Osteocyte (in vitro differentiated cells): ENCODE data around the gene TBCE. TPM values are rescaled to one million over a fixed set of nuclear protein-coding genes. Genes with fewer than 3 reads are reported as not detected.

Experiments used
- DNase-seq: peaks from one replicate; pipeline ENCODE4 v3.0.0; 2021; ENCODE audit warnings: mixed read lengths; ENCODE audit not compliant: unreplicated experiment; ENCODE audit errors: extremely low spot score
- H3K27ac Mint-ChIP-seq: one replicate; pipeline ENCODE4 v1.8.0; 2021; ENCODE audit warnings: mild to moderate bottlenecking, mixed read lengths; ENCODE audit not compliant: unreplicated experiment
- H3K27me3 Mint-ChIP-seq: one replicate; pipeline ENCODE4 v1.8.0; 2021; ENCODE audit warnings: mixed read lengths; ENCODE audit not compliant: unreplicated experiment
- H3K36me3 Mint-ChIP-seq: one replicate; pipeline ENCODE4 v1.8.0; 2021; ENCODE audit warnings: mixed read lengths; ENCODE audit not compliant: unreplicated experiment
- H3K4me1 Mint-ChIP-seq: one replicate; pipeline ENCODE4 v1.8.0; 2021; ENCODE audit warnings: mixed read lengths; ENCODE audit not compliant: unreplicated experiment
- H3K4me3 Mint-ChIP-seq: one replicate; pipeline ENCODE4 v1.8.0; 2021; ENCODE audit warnings: mild to moderate bottlenecking, moderate library complexity, mixed read lengths; ENCODE audit not compliant: unreplicated experiment
- H3K9me3 Mint-ChIP-seq: one replicate; pipeline ENCODE4 v1.8.0; 2021; ENCODE audit warnings: mixed read lengths; ENCODE audit not compliant: unreplicated experiment
- total RNA-seq: library from RNA; stranded (reverse); gene quantifications from 2 replicates; pipeline ENCODE4 v1.2.1, GENCODE V29; 2021
- TF ChIP-seq, protein P1 (sequence below): fragments of 200-600 bp; sonication (generic); IDR thresholded peaks from 2 replicates; pipeline ENCODE4 v1.5.0; 2021; ENCODE audit warnings: antibody characterized with exemption, mild to moderate bottlenecking, moderate library complexity

The TBCE gene
- total RNA-seq, 1 donor from 2014 or later, result 30.3 TPM

DNA sequence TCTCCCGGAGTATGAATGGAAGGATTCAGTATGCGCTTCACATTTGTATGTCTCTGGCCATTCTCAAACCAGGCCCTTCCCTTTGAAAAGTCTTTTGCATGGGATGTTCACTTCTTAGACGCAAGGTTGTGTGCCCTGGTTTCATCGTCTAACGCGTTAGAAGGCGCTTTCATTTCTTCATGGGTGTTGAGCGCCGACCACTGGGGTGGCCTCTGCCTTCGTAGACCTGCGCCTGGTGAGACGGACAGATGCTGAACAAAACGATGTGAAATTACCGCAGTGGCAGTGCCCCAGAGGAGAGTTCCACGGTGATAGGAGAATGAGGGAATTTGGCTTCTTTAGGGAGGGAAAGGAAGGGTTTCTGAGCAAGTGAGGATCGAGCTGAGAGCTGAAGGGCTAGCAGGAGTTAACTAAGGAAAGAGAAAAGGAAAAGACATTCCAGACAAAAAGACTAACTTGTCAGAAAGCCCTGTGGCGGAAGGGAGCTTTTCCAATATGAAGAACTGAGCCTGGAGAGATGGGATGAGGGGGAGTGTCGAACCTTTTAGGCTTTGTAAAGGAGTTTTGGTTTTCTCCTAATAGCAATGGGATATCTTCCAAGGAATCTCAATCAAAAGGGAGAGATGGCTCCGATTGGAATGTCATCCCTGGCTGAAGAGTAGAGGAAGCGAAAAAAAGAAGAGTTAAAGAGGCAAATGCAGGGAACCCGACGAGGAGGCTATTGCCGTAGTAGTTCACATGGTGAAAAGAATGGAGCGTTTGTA, 37.9 kb upstream of the TBCE start:
- Mint-ChIP-seq H3K36me3 (no peaks in the 10 kb centered on the region), H3K4me1 (peaks cover 25% of the 10 kb centered on the region), H3K27ac (no peak overlapping the region), H3K27me3 (no peaks in the 10 kb centered on the region), H3K9me3 (no peaks in the 10 kb centered on the region), H3K4me3 (no peak overlapping the region)
- TF ChIP-seq, protein P1, sequence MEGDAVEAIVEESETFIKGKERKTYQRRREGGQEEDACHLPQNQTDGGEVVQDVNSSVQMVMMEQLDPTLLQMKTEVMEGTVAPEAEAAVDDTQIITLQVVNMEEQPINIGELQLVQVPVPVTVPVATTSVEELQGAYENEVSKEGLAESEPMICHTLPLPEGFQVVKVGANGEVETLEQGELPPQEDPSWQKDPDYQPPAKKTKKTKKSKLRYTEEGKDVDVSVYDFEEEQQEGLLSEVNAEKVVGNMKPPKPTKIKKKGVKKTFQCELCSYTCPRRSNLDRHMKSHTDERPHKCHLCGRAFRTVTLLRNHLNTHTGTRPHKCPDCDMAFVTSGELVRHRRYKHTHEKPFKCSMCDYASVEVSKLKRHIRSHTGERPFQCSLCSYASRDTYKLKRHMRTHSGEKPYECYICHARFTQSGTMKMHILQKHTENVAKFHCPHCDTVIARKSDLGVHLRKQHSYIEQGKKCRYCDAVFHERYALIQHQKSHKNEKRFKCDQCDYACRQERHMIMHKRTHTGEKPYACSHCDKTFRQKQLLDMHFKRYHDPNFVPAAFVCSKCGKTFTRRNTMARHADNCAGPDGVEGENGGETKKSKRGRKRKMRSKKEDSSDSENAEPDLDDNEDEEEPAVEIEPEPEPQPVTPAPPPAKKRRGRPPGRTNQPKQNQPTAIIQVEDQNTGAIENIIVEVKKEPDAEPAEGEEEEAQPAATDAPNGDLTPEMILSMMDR, result no peak
- DNase-seq, result no peak

DNA sequence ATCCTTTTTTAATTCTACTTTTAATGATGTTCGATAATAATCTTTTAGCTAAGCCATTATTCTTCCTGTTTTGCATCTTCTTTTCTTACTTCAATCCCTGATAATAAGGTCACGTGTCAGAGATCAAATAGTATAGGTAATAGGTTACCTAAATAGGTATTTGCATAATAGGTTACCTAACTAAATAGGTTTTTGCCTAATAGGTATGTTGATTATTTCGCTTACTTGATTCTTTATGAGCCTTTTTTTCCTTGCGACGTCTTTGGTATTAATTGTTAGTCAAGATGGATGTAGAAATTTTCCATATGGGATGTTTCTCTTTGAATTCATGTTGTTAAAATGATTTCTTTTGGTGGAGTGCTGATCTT, 36.3 kb upstream of the TBCE start:
- no peaks in the 10 kb centered on the region for H3K9me3 Mint-ChIP-seq
- peaks cover 2% of the 10 kb centered on the region for H3K36me3 Mint-ChIP-seq
- no peak for DNase-seq
- no peak overlapping the region for H3K4me3 Mint-ChIP-seq
- TF ChIP-seq, protein P1, result no peak
- H3K27ac Mint-ChIP-seq, result peak overlapping the region; percentile 62
- peaks cover 9% of the 10 kb centered on the region for H3K4me1 Mint-ChIP-seq
- no peaks in the 10 kb centered on the region for H3K27me3 Mint-ChIP-seq

DNA sequence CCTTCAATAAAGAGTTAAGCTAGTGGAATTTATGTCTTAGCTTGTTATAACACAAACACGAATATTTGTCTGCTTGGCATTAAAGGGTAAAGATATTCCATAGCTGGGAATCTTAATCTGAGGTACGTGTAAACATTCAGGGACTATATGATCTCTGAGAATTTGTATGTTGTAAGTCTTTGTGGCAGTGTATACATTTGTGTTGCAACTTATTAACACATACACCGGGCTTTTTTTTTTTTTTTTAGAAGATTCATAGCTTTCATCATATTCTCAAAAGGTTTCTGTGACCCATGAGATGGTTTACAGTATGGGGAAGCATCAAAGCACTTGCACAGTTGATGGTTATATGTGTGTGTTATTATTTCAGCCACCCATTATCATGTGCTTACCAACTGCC, 35.8 kb upstream of the TBCE start:
- H3K4me1 Mint-ChIP-seq, result peaks cover 6% of the 10 kb centered on the region
- H3K9me3 Mint-ChIP-seq, result no peaks in the 10 kb centered on the region
- TF ChIP-seq, protein P1, result no peak
- no peaks in the 10 kb centered on the region for H3K27me3 Mint-ChIP-seq
- no peak overlapping the region for H3K4me3 Mint-ChIP-seq
- no peak for DNase-seq
- peaks cover 2% of the 10 kb centered on the region for H3K36me3 Mint-ChIP-seq
- H3K27ac Mint-ChIP-seq, result peak overlapping the region; percentile 62

DNA sequence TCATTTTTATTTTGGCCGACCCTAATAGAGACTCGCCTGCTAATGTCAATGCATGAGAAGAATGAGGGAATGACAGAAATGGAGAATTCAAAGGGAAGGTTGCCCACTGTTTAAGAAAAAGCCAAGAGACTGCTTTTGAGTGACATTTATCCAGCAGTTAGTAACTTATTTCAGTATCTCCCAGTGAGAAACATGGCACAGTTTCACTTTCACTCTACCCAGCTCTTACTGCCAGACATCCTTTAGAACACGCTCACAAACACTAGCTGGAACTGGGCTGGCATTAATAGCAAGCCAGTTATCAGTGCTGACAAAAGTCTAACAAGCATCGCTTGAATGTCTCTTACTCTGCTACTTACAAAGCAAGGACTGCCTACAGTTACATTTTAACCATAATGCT, 30.3 kb upstream of the TBCE start:
- Mint-ChIP-seq H3K36me3 (peaks cover 2% of the 10 kb centered on the region), H3K27ac (peak overlapping the region; percentile 65), H3K4me1 (peaks cover 7% of the 10 kb centered on the region), H3K4me3 (no peak overlapping the region), H3K9me3 (no peaks in the 10 kb centered on the region), H3K27me3 (no peaks in the 10 kb centered on the region)
- no peak for DNase-seq
- TF ChIP-seq, protein P1, result no peak

DNA sequence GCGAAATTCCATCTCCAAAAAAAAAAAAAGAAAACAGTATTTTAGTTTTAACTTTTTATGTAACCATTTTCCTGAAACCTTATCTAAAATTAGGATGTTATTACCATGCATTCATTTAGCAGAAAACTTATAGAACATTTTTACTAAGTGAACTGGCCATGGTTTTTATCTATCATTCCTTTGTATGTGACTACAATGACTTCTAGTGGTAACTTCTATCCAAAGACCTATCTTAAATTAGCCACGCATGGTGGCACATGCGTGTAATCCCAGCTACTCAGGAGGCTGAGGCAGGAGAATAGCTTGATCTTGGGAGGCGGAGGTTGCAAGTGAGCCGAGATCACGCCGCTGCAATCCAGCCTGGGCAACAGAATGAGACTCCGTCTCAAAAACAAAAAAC, 27.5 kb upstream of the TBCE start:
- Mint-ChIP-seq H3K4me3 (no peak overlapping the region), H3K9me3 (no peaks in the 10 kb centered on the region), H3K27ac (no peak overlapping the region), H3K4me1 (peaks cover 7% of the 10 kb centered on the region), H3K36me3 (peaks cover 16% of the 10 kb centered on the region), H3K27me3 (no peaks in the 10 kb centered on the region)
- TF ChIP-seq, protein P1, result no peak
- no peak for DNase-seq
